HG03064 (cell line): ENCODE measurements around the gene RFX2.
"Not testable (repeated sequence)": the region's sequence is repeated elsewhere in the genome, so short reads cannot be mapped to it uniquely, and the experiment has no call there.

Experiments used
- ATAC-seq: cut with Tn5 transposase; IDR thresholded peaks from one replicate; pipeline ENCODE4 v1.9.1; 2021; ENCODE audit warnings: low read depth; ENCODE audit not compliant: unreplicated experiment

The RFX2 gene

DNA sequence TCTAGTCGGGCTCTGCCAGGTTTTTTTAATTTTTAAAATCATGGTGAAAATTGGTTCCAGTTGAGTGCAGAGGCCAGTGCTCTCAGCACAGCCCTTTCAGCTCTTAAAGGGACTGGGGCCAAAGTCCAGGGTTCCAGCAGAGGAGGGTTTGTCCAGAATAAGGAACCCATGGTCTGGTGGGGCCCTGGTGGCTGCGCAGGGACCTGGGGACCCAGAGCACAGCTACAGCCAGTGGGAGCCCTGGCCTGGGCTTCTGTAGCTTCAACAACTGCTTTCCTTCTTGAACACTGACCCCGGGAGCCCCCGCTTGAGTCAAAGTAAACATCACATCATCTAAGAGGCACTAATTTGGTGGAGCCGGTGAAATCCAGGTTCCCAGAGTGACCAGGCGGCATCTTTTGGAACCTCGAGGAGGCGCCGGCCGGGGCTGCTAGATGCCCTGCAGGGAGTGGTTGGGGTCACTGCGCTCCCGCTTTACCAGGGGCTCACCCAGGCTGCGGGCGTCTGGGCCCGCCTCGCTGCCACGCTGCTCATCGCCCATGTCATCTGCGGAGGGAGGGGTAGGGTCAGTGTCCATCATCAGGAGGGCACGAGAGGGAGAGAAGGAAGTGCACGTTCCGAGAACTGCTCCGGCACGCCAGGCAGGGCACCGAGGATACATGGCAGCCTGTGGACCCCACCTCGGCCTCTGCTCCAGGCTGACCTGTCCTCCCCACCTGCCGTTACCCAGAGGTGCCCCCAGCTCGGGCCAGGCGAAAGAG lies 115.7 kb downstream of the RFX2 start:
- no peak for ATAC-seq

- ATAC-seq: no peak
These were observed 116.5 kb downstream of the RFX2 start for GRCh38 chr19:5993648-5994358.

- ATAC-seq: no peak
These were observed 117.1 kb downstream of the RFX2 start for GRCh38 chr19:5993201-5993600.

DNA sequence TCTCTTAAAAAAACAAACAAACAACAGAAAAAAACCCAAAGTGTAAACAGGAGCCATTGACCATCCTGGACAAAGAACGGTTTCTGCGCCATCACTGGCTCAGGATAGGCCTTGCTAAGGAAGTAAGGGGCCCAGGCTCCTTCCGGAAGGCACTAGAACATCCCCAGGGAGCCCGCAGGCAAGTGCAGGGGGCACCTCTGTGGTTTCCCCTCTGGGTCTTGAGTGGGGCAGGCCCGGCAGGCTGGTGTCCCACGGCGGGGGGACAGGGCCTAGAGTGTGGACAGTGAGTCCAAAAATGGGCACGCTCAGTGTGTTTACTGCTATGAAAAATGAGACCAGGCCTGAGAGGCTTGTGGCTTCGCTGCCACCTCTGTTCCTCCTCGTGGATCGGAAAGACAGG lies 117.5 kb downstream of the RFX2 start:
- ATAC-seq: no peak

GRCh38 chr19:5991244-5991838 lies 119.0 kb downstream of the RFX2 start:
- no peak for ATAC-seq

DNA sequence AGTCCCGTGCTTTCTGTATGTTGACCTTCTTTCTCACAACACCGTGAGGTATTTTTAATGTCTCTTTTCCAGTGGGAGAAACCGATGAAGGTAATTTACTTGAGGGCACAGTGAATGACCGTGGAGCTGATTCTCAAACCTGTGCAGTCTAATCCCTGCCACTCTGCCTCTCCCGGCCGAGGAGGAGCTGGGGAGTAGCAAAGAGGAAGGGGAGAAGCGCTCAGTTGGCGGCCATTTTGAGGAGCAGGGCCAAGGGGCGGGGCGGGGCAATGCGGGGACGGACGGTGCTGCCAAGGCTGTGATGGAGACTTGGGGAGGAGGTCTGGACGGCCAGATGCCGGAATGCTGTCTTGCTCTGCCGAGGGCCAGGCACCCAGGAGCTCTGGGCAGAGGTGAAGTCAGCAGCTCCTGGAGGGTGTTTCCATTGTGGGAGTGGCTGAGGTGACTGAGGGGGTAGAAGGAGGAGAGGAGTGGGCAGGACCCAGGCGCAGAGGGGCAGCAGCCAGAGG lies 120.0 kb downstream of the RFX2 start:
- ATAC-seq: no peak

- ATAC-seq: no peak
These were observed 120.8 kb downstream of the RFX2 start for GRCh38 chr19:5989388-5990074.

GRCh38 chr19:5988517-5989387 lies 121.5 kb downstream of the RFX2 start:
- no peak for ATAC-seq

GRCh38 chr19:5987077-5987818 lies 123.1 kb downstream of the RFX2 start:
- ATAC-seq: no peak

DNA sequence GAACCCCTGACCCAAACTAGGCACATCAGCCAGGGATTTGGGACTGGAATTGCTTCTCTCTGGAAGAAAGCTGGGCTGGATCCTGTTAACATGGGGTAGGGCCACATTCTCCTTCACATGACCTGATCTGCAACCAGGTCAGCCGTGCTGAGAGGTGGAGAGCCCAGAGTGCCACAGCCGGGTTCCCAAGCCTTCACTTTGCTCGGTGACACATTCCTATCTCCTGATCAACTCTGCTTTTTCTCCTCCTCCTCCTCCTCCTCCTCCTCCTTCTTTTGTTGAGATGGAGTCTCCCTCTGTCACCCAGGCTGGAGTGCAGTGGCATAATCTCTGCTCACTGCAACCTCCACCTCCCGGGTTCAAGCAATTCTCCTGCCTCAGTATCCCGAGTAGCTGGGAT lies 124.5 kb downstream of the RFX2 start:
- not testable (repeated sequence) for ATAC-seq

DNA sequence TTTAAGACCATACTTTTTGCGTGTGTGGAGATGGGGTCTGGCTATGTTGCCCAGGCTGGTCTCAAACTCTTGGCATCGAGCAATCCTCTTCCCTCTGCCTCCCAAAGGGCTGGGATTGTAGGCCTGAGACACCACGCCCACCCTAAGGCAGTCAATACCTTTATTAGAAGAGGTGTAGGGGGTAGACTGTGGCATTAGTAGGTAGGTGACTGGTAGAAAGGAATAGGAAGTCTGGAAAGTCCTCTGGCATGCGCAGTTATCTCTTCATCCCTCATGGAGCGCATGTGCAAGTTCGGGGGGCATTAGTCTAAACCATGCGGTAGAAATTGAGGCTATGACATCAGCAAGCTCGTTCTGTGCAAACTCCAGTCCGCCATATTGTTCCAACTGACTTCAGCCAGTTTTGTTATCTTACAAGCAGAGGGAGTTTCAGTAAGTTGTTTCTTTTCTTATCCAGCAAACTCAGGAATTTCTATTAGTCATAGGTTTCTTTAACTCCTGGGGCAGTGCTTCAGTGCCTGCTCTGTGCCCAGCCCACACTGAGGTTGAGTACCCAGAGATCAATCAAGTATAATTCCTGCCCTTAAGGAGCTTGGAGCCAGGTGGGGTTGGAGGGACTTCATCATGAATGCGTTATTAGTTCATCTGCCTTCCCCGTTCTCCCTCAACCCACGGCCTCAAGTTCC lies 125.1 kb downstream of the RFX2 start:
- no peak for ATAC-seq

GRCh38 chr19:5984600-5984999 lies 125.7 kb downstream of the RFX2 start:
- no peak for ATAC-seq

- ATAC-seq: no peak
These were observed 126.8 kb downstream of the RFX2 start for GRCh38 chr19:5983367-5983955.

- ATAC-seq: no peak
These were observed 131.4 kb downstream of the RFX2 start for GRCh38 chr19:5978606-5979552.

DNA sequence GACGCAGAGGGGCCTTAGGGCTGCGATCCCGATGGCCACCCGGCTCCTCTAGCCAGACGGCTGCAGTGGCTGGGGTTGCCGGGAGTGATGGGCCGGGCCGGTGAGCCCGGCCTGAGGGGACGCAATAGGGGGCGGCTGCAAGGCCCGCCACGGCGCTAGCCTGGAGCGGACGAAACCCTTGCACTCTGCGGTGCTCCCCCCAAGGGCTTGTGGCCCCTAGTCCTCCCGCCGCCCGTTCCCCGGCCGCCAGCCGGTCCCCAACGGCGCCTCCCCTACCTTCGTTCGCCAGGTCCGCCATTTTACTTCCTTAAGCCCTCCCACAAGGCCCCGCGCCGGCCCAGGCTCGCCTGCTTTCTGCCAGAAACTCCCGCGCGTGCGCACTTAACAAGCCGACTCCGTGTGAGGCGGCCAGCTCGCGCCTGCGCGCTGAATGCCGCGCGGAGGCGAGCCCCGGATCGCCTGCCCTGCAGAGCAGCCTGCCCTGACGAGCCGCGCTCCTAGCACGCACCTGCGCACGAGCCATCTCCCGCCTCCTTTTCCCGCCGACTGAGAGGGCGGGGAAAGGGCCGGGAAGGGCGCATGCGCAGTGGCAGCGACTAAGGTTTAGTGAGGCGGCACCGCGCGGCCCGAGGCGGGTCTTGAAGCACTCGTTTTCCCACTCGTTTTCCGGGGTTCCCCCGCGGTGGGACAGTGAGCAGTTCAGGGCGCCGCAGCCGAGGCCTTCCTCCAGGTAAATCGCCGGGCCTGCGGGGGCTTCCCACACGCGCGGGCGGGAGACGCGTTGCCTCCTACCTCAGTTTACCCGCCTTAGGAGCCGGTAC lies 132.3 kb downstream of the RFX2 start, which contains the start of gene RANBP3:
Gene RANBP3 (minus strand): TSS at position 356 of the 821 bp plus-strand sequence. CDS start 58 bp downstream, at position 298.
- peak; percentile 70 for ATAC-seq

DNA sequence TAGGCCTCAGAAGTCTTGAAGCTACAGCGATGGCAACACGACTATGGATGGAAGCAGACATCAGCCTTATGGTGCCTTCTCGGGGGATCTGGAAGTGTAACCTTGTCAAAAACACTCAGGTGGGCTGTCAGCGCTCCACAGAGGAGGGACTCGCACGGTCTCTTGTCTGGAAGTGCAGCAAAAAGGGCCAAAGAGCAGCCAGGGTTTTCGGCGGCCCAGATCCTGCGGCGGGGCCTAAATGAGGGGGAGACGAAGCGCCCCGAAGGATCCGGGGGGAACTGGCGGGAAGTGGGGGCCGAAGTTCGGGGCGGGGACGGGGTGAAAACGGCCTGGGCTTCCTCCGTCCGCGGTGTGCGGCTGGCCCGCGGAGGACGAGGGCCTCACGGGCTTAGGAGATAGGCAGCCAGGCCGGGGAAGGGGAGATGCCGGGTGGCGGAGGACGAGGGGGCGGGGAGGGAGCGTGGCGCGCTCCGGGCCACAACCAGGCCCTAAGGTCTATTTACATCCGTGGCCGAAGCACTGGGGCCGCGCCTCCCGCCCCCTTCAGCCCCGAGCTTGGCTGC lies 133.0 kb downstream of the RFX2 start:
- ATAC-seq: no peak
